ENCODE results near the gene VTI1A. TPM values are rescaled to one million over a fixed set of nuclear protein-coding genes. Genes with fewer than 3 reads are reported as not detected.

VTI1A gene
- total and polyA plus RNA-seq, 7 experiments from 2014 or later = 21.7 to 56.8 (median 40.8) TPM

DNA sequence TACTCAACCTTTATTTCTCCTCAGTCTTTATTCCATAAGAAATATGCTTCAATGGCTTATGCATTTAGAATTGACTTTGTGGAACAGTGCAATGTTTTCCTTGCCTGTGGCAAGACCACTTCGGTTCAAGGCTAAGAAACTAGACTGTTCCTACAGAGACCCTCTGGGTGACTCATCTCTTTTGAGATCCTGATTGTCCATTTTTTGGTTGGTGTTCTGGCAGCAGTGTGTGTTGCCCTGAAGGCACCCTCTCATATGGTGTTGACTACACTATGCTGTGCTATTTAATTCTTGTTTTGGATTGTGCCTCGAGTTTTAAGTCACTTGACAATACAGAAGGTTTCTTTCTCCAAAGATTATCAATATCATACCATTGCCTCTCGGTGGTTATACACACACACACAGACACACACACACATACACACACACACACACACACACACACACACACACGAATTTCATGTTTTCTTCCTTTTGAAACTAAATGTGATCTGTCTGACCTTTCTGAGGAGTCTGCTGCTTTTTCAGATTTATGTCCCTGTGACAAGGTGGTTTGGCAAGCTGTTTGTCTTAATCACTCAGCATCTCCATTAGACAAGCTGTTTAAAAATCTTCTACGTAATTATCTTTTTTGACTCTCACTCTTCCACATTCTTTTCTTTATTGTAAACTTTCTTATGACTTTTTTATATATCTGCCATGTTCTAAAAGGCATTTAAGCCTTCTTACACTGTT, 187.2 kb downstream of the VTI1A start:
- ATAC-seq = no peak
- no peak overlapping the region for H3K27ac Mint-ChIP-seq
- Histone ChIP-seq H3K4me3 (ENCODE audit: low read length) (no peak overlapping the region), H3K9me3 (ENCODE audit: control insufficient read depth in 2 of 3, low read length in 3 of 3) (no peaks in the 10 kb centered on the region), H3K27me3 (ENCODE audit: control insufficient read depth in 2 of 2, insufficient read depth in 2 of 2, low read length in 2 of 2) (no peaks in the 10 kb centered on the region), H3K4me1 (ENCODE audit: control insufficient read depth in 2 of 2, insufficient read depth in 2 of 2, low read length in 2 of 2) (no peaks in the 10 kb centered on the region), H3K27ac (ENCODE audit: low read depth, low read length) (no peak overlapping the region), H3K36me3 (ENCODE audit: control insufficient read depth in 2 of 3, insufficient read depth in 3 of 3, low read length in 3 of 3) (peaks cover 0 to 4% (median 0%) of the 10 kb centered on the region in 3 experiments)
- peaks cover 0 to 9% (median 0%) of the 10 kb centered on the region in 7 donors for H3K4me1 Mint-ChIP-seq
- H3K4me3 Mint-ChIP-seq = no peak overlapping the region
- CTCF ChIA-PET = no interaction called here
- no peaks in the 10 kb centered on the region for H3K27me3 Mint-ChIP-seq
- intact Hi-C loops (cut with micrococcal nuclease) = no loop called here
- peaks cover 0 to 2% (median 0%) of the 10 kb centered on the region in 11 donors for H3K9me3 Mint-ChIP-seq
- H3K36me3 Mint-ChIP-seq = peaks cover 0 to 38% (median 8%) of the 10 kb centered on the region in 5 donors
- DNase-seq = no peak
- POLR2A ChIA-PET = interaction anchor here (0.6 kb wide), 1 partner anchor 10 kb away, joined by 3 read pairs; no protein-coding TSS in a partner anchor

DNA sequence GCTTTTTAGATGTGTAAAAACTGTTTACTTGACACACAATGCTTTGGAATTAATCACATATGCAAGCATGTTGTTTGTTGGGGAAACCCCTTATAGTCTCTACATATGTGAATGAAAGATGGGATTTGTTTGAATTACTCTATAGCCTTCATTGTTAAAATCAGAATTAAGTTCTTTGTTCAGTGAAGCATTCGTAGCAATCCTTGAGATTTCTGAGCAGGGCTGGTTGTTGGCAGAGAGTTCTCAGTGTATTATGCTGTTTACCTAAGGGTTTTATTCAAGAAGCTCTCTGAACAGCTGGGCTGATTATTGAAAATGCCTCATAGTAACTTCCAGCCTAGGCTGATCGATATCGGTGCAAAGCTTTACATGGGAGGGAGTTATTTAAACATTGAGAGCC, 190.9 kb downstream of the VTI1A start:
- DNase-seq (no peak), ATAC-seq (no peak)
- no peak overlapping the region for H3K4me3 Mint-ChIP-seq
- CTCF ChIA-PET = no interaction called here
- peaks cover 0 to 9% (median 0%) of the 10 kb centered on the region in 7 donors for H3K4me1 Mint-ChIP-seq
- H3K9me3 Mint-ChIP-seq = peaks cover 0 to under 1% (median 0%) of the 10 kb centered on the region in 11 donors
- H3K4me1 ChIP-seq (ENCODE audit: control insufficient read depth in 2 of 2, insufficient read depth in 2 of 2, low read length in 2 of 2) = no peaks in the 10 kb centered on the region
- no peaks in the 10 kb centered on the region for H3K36me3 ChIP-seq (ENCODE audit: control insufficient read depth in 2 of 3, insufficient read depth in 3 of 3, low read length in 3 of 3)
- H3K27me3 ChIP-seq (ENCODE audit: control insufficient read depth in 2 of 2, insufficient read depth in 2 of 2, low read length in 2 of 2) = no peaks in the 10 kb centered on the region
- no peak overlapping the region for H3K27ac Mint-ChIP-seq
- H3K27ac ChIP-seq (ENCODE audit: low read depth, low read length) = no peak overlapping the region
- H3K9me3 ChIP-seq (ENCODE audit: control insufficient read depth in 2 of 3, low read length in 3 of 3) = no peaks in the 10 kb centered on the region
- no peak overlapping the region for H3K4me3 ChIP-seq (ENCODE audit: low read length)
- intact Hi-C loops (cut with micrococcal nuclease) = no loop called here
- H3K27me3 Mint-ChIP-seq = no peaks in the 10 kb centered on the region
- H3K36me3 Mint-ChIP-seq = peaks cover 0 to 29% (median 4%) of the 10 kb centered on the region in 5 donors
- POLR2A ChIA-PET = no interaction called here

DNA sequence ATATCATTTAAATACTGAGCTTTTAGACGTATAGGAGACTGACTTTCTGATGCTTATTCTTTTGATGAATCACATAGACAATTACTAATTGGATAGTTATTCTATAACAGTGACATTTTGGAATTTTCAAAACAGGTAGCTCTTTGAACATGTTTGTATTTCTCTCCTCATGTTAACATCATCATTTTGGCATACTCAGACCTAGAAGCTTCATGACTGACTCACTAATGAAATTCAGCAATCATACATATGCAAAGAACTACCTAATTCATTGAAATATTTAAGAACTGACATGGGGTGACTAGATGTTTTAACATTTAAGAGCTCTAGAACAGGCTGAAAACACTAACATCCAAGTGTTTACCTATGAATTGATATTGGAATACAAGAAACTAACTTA, 192.3 kb downstream of the VTI1A start:
- ATAC-seq (no peak), DNase-seq (no peak)
- H3K36me3 ChIP-seq (ENCODE audit: control insufficient read depth in 2 of 3, insufficient read depth in 3 of 3, low read length in 3 of 3) = no peaks in the 10 kb centered on the region
- intact Hi-C loops (cut with micrococcal nuclease) = no loop called here
- no peak overlapping the region for H3K27ac ChIP-seq (ENCODE audit: low read depth, low read length)
- Mint-ChIP-seq H3K27ac (no peak overlapping the region), H3K4me1 (peaks cover 0 to 9% (median 0%) of the 10 kb centered on the region in 7 donors), H3K36me3 (peaks cover 0 to 19% (median 4%) of the 10 kb centered on the region in 5 donors), H3K9me3 (no peaks in the 10 kb centered on the region), H3K27me3 (no peaks in the 10 kb centered on the region), H3K4me3 (no peak overlapping the region)
- no peaks in the 10 kb centered on the region for H3K9me3 ChIP-seq (ENCODE audit: control insufficient read depth in 2 of 3, low read length in 3 of 3)
- no peaks in the 10 kb centered on the region for H3K4me1 ChIP-seq (ENCODE audit: control insufficient read depth in 2 of 2, insufficient read depth in 2 of 2, low read length in 2 of 2)
- ChIA-PET POLR2A (no interaction called here), CTCF (no interaction called here)
- H3K4me3 ChIP-seq (ENCODE audit: low read length) = no peak overlapping the region
- H3K27me3 ChIP-seq (ENCODE audit: control insufficient read depth in 2 of 2, insufficient read depth in 2 of 2, low read length in 2 of 2) = no peaks in the 10 kb centered on the region

DNA sequence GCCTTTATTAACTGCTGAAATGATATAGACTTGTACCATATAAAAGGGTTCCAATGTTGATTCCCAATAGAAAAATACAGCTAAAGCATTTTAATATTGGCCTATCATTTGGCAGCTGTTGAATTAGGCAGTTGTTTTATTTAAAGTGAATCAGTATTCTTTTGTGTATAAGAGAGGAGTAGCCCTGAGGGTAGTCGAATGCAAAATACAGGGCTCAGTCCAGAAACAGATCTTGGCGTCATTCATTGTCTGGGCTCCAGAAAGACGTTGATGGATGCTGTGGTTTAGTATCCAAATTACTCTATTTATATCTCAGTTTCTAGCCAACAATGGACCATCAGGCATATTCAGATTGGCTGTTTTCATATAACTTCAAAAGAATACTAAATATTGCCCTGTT, 193.6 kb downstream of the VTI1A start:
- Mint-ChIP-seq H3K9me3 (no peaks in the 10 kb centered on the region), H3K4me1 (no peaks in the 10 kb centered on the region), H3K27ac (no peak overlapping the region), H3K4me3 (no peak overlapping the region), H3K36me3 (peaks cover 0 to 6% (median 0%) of the 10 kb centered on the region in 5 donors), H3K27me3 (no peaks in the 10 kb centered on the region)
- Histone ChIP-seq H3K4me1 (ENCODE audit: control insufficient read depth in 2 of 2, insufficient read depth in 2 of 2, low read length in 2 of 2) (no peaks in the 10 kb centered on the region), H3K36me3 (ENCODE audit: control insufficient read depth in 2 of 3, insufficient read depth in 3 of 3, low read length in 3 of 3) (no peaks in the 10 kb centered on the region), H3K4me3 (ENCODE audit: low read length) (no peak overlapping the region), H3K9me3 (ENCODE audit: control insufficient read depth in 2 of 3, low read length in 3 of 3) (no peaks in the 10 kb centered on the region), H3K27me3 (ENCODE audit: control insufficient read depth in 2 of 2, insufficient read depth in 2 of 2, low read length in 2 of 2) (no peaks in the 10 kb centered on the region), H3K27ac (ENCODE audit: low read depth, low read length) (no peak overlapping the region)
- ChIA-PET CTCF (no interaction called here), POLR2A (no interaction called here)
- intact Hi-C loops (cut with micrococcal nuclease) = no loop called here
- DNase-seq (no peak), ATAC-seq (no peak)

DNA sequence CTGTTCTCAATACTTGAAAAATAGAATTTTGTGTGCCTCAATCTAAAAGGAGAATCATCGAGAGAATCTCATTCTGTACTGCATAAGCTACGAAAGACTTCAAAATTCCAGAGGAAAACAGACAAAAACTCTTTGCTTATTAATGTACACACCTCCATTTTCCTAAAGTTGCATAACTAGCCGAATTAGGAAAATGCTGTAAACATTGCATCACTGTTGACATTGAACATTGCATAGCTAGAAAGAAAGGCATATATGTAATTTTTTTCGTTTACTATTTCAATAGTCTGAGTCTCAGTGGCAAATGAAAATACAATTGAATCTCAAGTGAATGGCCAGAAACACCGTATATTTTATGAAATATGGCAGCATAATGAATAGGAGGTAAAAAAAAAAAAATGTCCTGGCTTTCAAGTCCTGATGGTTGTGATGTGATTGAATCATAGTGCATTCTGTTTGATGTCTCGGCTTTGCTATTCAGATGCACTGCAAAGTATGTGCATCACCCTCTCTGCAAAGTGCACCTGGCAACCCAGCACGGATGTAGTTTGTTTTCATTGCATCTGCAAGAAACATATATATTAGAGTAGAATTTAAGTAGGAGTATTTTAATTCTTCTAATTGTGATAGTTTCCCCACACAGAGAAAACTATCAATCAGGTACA, 196.7 kb downstream of the VTI1A start:
- POLR2A ChIA-PET = no interaction called here
- Mint-ChIP-seq H3K9me3 (no peaks in the 10 kb centered on the region), H3K4me1 (peaks cover 0 to 1% (median 0%) of the 10 kb centered on the region in 7 donors), H3K36me3 (peaks cover 0 to 7% (median 3%) of the 10 kb centered on the region in 5 donors), H3K27ac (no peak overlapping the region), H3K4me3 (no peak overlapping the region), H3K27me3 (no peaks in the 10 kb centered on the region)
- CTCF ChIA-PET = no interaction called here
- Histone ChIP-seq H3K4me1 (ENCODE audit: control insufficient read depth in 2 of 2, insufficient read depth in 2 of 2, low read length in 2 of 2) (no peaks in the 10 kb centered on the region), H3K36me3 (ENCODE audit: control insufficient read depth in 2 of 3, insufficient read depth in 3 of 3, low read length in 3 of 3) (no peaks in the 10 kb centered on the region), H3K27me3 (ENCODE audit: control insufficient read depth in 2 of 2, insufficient read depth in 2 of 2, low read length in 2 of 2) (no peaks in the 10 kb centered on the region), H3K27ac (ENCODE audit: low read depth, low read length) (no peak overlapping the region), H3K9me3 (ENCODE audit: control insufficient read depth in 2 of 3, low read length in 3 of 3) (no peaks in the 10 kb centered on the region), H3K4me3 (ENCODE audit: low read length) (no peak overlapping the region)
- DNase-seq (no peak), ATAC-seq (no peak)
- intact Hi-C loops (cut with micrococcal nuclease) = no loop called here

DNA sequence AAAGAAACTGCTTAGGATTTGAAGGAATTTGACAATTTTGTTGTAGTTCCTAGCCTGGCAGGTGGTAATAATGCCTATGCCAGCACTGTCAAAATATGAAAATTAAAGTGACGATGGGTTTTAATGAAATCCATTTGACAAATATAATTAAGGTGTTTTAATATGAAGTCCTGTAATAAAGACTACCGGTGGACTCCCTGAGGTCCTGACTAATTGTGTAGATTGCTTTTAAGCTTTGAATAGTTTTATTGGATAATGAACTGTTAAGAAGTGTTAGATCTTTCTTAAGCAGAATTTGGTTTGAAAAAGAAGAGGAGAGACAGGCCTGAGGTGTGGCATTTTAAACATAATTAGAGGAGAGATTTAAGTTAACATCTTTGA, 197.2 kb downstream of the VTI1A start:
- peaks cover 0 to 7% (median 3%) of the 10 kb centered on the region in 5 donors for H3K36me3 Mint-ChIP-seq
- intact Hi-C loops (cut with micrococcal nuclease) = no loop called here
- H3K4me3 ChIP-seq (ENCODE audit: low read length) = no peak overlapping the region
- no peak overlapping the region for H3K27ac ChIP-seq (ENCODE audit: low read depth, low read length)
- no peaks in the 10 kb centered on the region for H3K4me1 ChIP-seq (ENCODE audit: control insufficient read depth in 2 of 2, insufficient read depth in 2 of 2, low read length in 2 of 2)
- H3K4me1 Mint-ChIP-seq = peaks cover 0 to 1% (median 0%) of the 10 kb centered on the region in 7 donors
- DNase-seq (no peak), ATAC-seq (no peak)
- no peaks in the 10 kb centered on the region for H3K9me3 ChIP-seq (ENCODE audit: control insufficient read depth in 2 of 3, low read length in 3 of 3)
- POLR2A ChIA-PET = no interaction called here
- no peaks in the 10 kb centered on the region for H3K27me3 ChIP-seq (ENCODE audit: control insufficient read depth in 2 of 2, insufficient read depth in 2 of 2, low read length in 2 of 2)
- H3K36me3 ChIP-seq (ENCODE audit: control insufficient read depth in 2 of 3, insufficient read depth in 3 of 3, low read length in 3 of 3) = no peaks in the 10 kb centered on the region
- CTCF ChIA-PET = no interaction called here
- H3K27ac Mint-ChIP-seq = no peak overlapping the region
- no peak overlapping the region for H3K4me3 Mint-ChIP-seq
- H3K27me3 Mint-ChIP-seq = no peaks in the 10 kb centered on the region
- H3K9me3 Mint-ChIP-seq = no peaks in the 10 kb centered on the region
